Prostate gland (tissue), 2 donors: ENCODE data around the gene SIGLEC1. TPM values are rescaled to one million over a fixed set of nuclear protein-coding genes. Genes with fewer than 3 reads are reported as not detected.

Experiments used
- DNase-seq: peaks from one replicate; pipeline ENCODE4 v3.0.0-alpha.2; 2019; ENCODE audit warnings: low spot score
- H3K27ac ChIP-seq, 2 donors: fragments of 200-600 bp; sonication (generic); 2 replicates each; pipeline ENCODE4 v1.5.1; 2017 to 2019
- H3K27me3 ChIP-seq: fragments of 200-600 bp; sonication (generic); replicated peaks from 2 replicates; pipeline ENCODE4 v1.5.1; 2019; ENCODE audit not compliant: insufficient read depth
- H3K36me3 ChIP-seq, 2 donors: fragments of 200-600 bp; sonication (generic); 1 replicate in 1 of 2; 2 replicates in 1 of 2; pipeline versions ENCODE4 v1.5.1 to v1.8.1; 2017 to 2019
- H3K4me1 ChIP-seq: fragments of 200-600 bp; sonication (generic); replicated peaks from 2 replicates; pipeline ENCODE4 v1.5.1; 2019
- H3K4me3 ChIP-seq, 2 donors: fragments of 200-600 bp; sonication (generic); 2 replicates each; pipeline ENCODE4 v1.5.1; 2017 to 2019
- H3K9me3 ChIP-seq: fragments of 200-600 bp; sonication (generic); 2 replicates; pipeline ENCODE4 v1.5.1; 2017
- POLR2A ChIP-seq: fragments of 450-650 bp; IDR thresholded peaks from one replicate; pipeline ENCODE4 v1.6.1; 2016; ENCODE audit warnings: antibody characterized with exemption, mild to moderate bottlenecking
- POLR2AphosphoS5 ChIP-seq: sonication (generic); formaldehyde crosslinking; IDR thresholded peaks from one replicate; pipeline ENCODE4 v1.6.1; 2017; ENCODE audit warnings: antibody characterized with exemption
- WGBS: methylation state at CpG from one replicate; pipeline ENCODE4 v1.1.5; 2018; 5-methylcytosine and 5-hydroxymethylcytosine counted together
- intact Hi-C: fragments of 100-400 bp; cut with DNase I; formaldehyde crosslinking; loops from one replicate; pipeline ENCODE4 v1.14.2; 2022
- total RNA-seq, 2 donors: library from RNA; depleted of rRNA; stranded (reverse); fragments of >200 nt; gene quantifications; one replicate each; pipeline ENCODE4 v1.1.0, GENCODE V29; 2016
- TF ChIP-seq, protein P1 (sequence below), 4 experiments: fragments of 200-600 bp in 2 of 4; fragments of 450-650 bp in 2 of 4; sonication (generic) in 2 of 4; IDR thresholded peaks; 1 replicate in 3 of 4; 2 replicates in 1 of 4; pipeline ENCODE4 v1.5.1; 2016 to 2019; ENCODE audit warnings: antibody characterized with exemption in 4 of 4, mild to moderate bottlenecking in 2 of 4, moderate library complexity in 2 of 4

The SIGLEC1 gene
- total RNA-seq, 2 donors from 2014 or later, result 0.32 to 5.3 TPM

GRCh38 chr20:3669710-3670367 is 42.6 kb downstream of the SIGLEC1 start:
- intact Hi-C loops, result loop anchor here (10.0 kb wide), 1 partner anchor 175 kb away; the partner anchor contains the start of gene MAVS
- WGBS, result 89% methylated on average over 13 of the region's 13 CpGs

GRCh38 chr20:3667434-3668037 is 44.9 kb downstream of the SIGLEC1 start:
- Histone ChIP-seq H3K36me3 (no peaks in the 10 kb centered on the region), H3K4me3 (no peak overlapping the region), H3K27ac (no peak overlapping the region), H3K4me1 (no peaks in the 10 kb centered on the region), H3K9me3 (no peaks in the 10 kb centered on the region), H3K27me3 (peaks cover 13% of the 10 kb centered on the region)
- intact Hi-C loops, result no loop called here
- 93% methylated on average over 8 of the region's 8 CpGs for WGBS
- DNase-seq, result no peak
- TF ChIP-seq, protein P1, sequence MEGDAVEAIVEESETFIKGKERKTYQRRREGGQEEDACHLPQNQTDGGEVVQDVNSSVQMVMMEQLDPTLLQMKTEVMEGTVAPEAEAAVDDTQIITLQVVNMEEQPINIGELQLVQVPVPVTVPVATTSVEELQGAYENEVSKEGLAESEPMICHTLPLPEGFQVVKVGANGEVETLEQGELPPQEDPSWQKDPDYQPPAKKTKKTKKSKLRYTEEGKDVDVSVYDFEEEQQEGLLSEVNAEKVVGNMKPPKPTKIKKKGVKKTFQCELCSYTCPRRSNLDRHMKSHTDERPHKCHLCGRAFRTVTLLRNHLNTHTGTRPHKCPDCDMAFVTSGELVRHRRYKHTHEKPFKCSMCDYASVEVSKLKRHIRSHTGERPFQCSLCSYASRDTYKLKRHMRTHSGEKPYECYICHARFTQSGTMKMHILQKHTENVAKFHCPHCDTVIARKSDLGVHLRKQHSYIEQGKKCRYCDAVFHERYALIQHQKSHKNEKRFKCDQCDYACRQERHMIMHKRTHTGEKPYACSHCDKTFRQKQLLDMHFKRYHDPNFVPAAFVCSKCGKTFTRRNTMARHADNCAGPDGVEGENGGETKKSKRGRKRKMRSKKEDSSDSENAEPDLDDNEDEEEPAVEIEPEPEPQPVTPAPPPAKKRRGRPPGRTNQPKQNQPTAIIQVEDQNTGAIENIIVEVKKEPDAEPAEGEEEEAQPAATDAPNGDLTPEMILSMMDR (IDR thresholded peaks at IDR 0.05), result no peak
- no peak for TF ChIP-seq POLR2AphosphoS5
- no peak for TF ChIP-seq POLR2A

More at GRCh38 chr20:3669710-3670367, 42.6 kb downstream of the SIGLEC1 start:
- Histone ChIP-seq H3K36me3 (no peaks in the 10 kb centered on the region), H3K27me3 (peaks cover 25% of the 10 kb centered on the region), H3K4me1 (no peaks in the 10 kb centered on the region), H3K4me3 (no peak overlapping the region), H3K9me3 (no peaks in the 10 kb centered on the region), H3K27ac (no peak overlapping the region)
- DNase-seq, result no peak
- TF ChIP-seq POLR2A (no peak), POLR2AphosphoS5 (no peak)
- TF ChIP-seq, protein P1 (IDR thresholded peaks at IDR 0.05), result no peak

GRCh38 chr20:3663858-3664257 is 48.5 kb downstream of the SIGLEC1 start:
- 91% methylated on average over 2 of the region's 2 CpGs for WGBS
- Histone ChIP-seq H3K36me3 (no peaks in the 10 kb centered on the region), H3K9me3 (no peaks in the 10 kb centered on the region), H3K27ac (no peak overlapping the region), H3K4me3 (no peak overlapping the region), H3K27me3 (peaks cover 20% of the 10 kb centered on the region), H3K4me1 (no peaks in the 10 kb centered on the region)
- DNase-seq, result no peak
- no peak for TF ChIP-seq POLR2AphosphoS5
- TF ChIP-seq, protein P1 (IDR thresholded peaks at IDR 0.05), result no peak
- TF ChIP-seq POLR2A, result no peak
- intact Hi-C loops, result no loop called here

DNA sequence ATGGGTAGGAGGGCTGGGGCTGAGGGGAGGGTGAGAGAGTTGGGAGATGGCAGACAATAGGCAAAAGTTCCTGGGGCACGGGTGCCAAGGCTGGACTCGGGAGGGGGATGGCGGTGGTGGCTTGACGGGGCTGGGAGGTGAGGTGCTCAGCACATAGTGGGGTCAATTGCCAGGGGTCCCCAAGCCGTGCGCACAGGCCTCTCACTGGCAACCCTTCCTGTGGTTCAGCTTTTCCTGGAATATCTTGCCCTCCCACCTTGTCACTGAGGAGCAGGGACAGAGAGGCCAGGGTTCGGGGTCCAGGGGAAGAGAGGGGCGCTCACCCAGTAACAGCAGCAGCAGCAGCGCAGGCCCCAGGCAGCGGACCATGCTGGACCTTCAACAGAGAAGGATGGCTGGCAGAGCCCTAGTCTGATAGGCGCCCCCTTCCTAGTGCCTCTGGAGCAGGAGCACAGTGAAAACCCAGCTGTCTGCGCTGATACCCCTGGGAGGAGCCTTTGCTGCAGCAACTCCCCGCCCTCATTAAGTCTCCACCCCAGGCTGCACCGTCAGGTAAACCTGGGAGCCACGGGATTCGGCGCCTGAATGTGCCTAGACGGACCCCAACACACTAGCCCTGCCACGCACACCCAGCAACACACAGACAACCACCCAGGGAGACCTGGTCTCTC is 49.2 kb downstream of the SIGLEC1 start, which contains the start of gene GFRA4:
GFRA4 (minus strand) TSS at position 369 of the 671 bp plus-strand sequence; CDS start at position 369, 0 bp downstream.
- WGBS, result 65% methylated on average over 19 of the region's 19 CpGs
- Histone ChIP-seq H3K27me3 (peaks cover 20% of the 10 kb centered on the region), H3K9me3 (no peaks in the 10 kb centered on the region), H3K4me3 (no peak within 1 kb of the TSS), H3K27ac (no peak within 1 kb of the TSS), H3K4me1 (no peaks in the 10 kb centered on the region), H3K36me3 (no peaks in the 10 kb centered on the region)
- no peak for DNase-seq
- intact Hi-C loops, result no loop called here
- TF ChIP-seq POLR2AphosphoS5, result no peak
- TF ChIP-seq POLR2A, result no peak
- TF ChIP-seq, protein P1 (IDR thresholded peaks at IDR 0.05), result no peak

Other genes with a start within 250 kb of the SIGLEC1 start
- gene ATRN, start 241.6 kb downstream of the SIGLEC1 start, total RNA-seq, result 10 to 100 TPM; 34.6 to 38.1 TPM
- not detected for gene GFRA4, start 49.2 kb downstream of the SIGLEC1 start, total RNA-seq
- gene ADAM33, start 30.6 kb downstream of the SIGLEC1 start, total RNA-seq, result 10 to 100 TPM; 18.2 to 38.3 TPM
- 1 to 10 TPM; 3.9 to 9.4 TPM for gene HSPA12B, start 20.1 kb upstream of the SIGLEC1 start, total RNA-seq
- gene ADISSP, start 55.2 kb upstream of the SIGLEC1 start, total RNA-seq, result 10 to 100 TPM; 11.8 to 14.6 TPM
- 1 to 10 TPM in 1 of 2 donors, not detected in 1; 1.6 TPM for gene SPEF1, start 68.8 kb upstream of the SIGLEC1 start, total RNA-seq
- 10 to 100 TPM; 76.6 to 86.9 TPM for gene CENPB, start 74.1 kb upstream of the SIGLEC1 start, total RNA-seq
- gene CDC25B, start 83.7 kb upstream of the SIGLEC1 start, total RNA-seq, result 10 to 100 TPM in 1 of 2 donors, 1 to 10 TPM in 1; 8.7 to 25.6 TPM
- 10 to 100 TPM; 21.1 to 28.0 TPM for gene AP5S1, start 107.9 kb upstream of the SIGLEC1 start, total RNA-seq
- 10 to 100 TPM; 26.7 to 40.2 TPM for gene MAVS, start 134.2 kb upstream of the SIGLEC1 start, total RNA-seq
- 10 to 100 TPM; 49.7 to 53.9 TPM for gene PANK2, start 176.8 kb upstream of the SIGLEC1 start, total RNA-seq